K562 (cell line): ENCODE results near the gene NMT1. TPM values are rescaled to one million over a fixed set of nuclear protein-coding genes. Genes with fewer than 3 reads are reported as not detected.

ENCODE experiments used
- BCL6 ChIP-seq: fragments of 250-450 bp; sonication (Bioruptor Pico); IDR thresholded peaks from 2 replicates; pipeline ENCODE4 v1.4.0; 2020
- EWSR1 ChIP-seq: fragments of 450-650 bp; IDR thresholded peaks from 2 replicates; pipeline ENCODE4 v1.6.1; 2018; ENCODE audit warnings: borderline replicate concordance, mild to moderate bottlenecking, low read depth, moderate library complexity; ENCODE audit not compliant: partially characterized antibody
- IRF9 ChIP-seq: fragments of 450-650 bp; IDR thresholded peaks from 2 replicates; pipeline ENCODE4 v1.6.1; 2016; ENCODE audit warnings: missing biosample characterization, missing genetic modification characterization
- MBD2 ChIP-seq: sonication (generic); IDR thresholded peaks from 2 replicates; pipeline ENCODE4 v1.6.1; 2016; ENCODE audit warnings: low read depth, borderline replicate concordance
- MLLT1 ChIP-seq, 2 experiments: fragments of 450-650 bp; IDR thresholded peaks; 2 replicates each; pipeline ENCODE4 v1.6.1; 2016
- NFIX ChIP-seq: fragments of 250-450 bp; sonication (Bioruptor Pico); IDR thresholded peaks from 2 replicates; pipeline ENCODE4 v1.4.0; 2020; ENCODE audit warnings: low read depth, mild to moderate bottlenecking, moderate library complexity
- NR4A1 ChIP-seq, 2 experiments: fragments of 250-450 bp in 1 of 2; fragments of 450-650 bp in 1 of 2; sonication (Bioruptor Pico) in 1 of 2; IDR thresholded peaks; 2 replicates each; pipeline versions ENCODE4 v1.4.0 to v1.6.1; 2016 to 2020; ENCODE audit warnings: mild to moderate bottlenecking in 2 of 2, missing compliant biosample characterization in 1 of 2, missing genetic modification characterization in 1 of 2, moderate library complexity in 1 of 2
- PCBP1 ChIP-seq: fragments of 200-400 bp; formaldehyde crosslinking; IDR thresholded peaks from 2 replicates; pipeline ENCODE4 v1.6.1; 2018; ENCODE audit warnings: mild to moderate bottlenecking, low read depth, low read length; ENCODE audit not compliant: poor library complexity, severe bottlenecking
- POLR2G ChIP-seq: fragments of 200-400 bp; formaldehyde crosslinking; IDR thresholded peaks from 2 replicates; pipeline ENCODE4 v1.6.1; 2017; ENCODE audit warnings: low read depth, mild to moderate bottlenecking, antibody characterized with exemption, low read length, moderate library complexity
- POLR3A ChIP-seq: IDR thresholded peaks from 2 replicates; pipeline ENCODE4 v1.6.1; 2011; ENCODE audit warnings: borderline replicate concordance, mild to moderate bottlenecking, moderate library complexity; ENCODE audit not compliant: insufficient read length, insufficient read depth; ENCODE audit errors: extremely low read depth
- PREB ChIP-seq: sonication (generic); formaldehyde crosslinking; IDR thresholded peaks from 2 replicates; pipeline ENCODE4 v1.8.1; 2023; ENCODE audit warnings: mild to moderate bottlenecking, missing genetic modification reagents
- SPI1 ChIP-seq: IDR thresholded peaks from 2 replicates; pipeline ENCODE4 v1.6.1; 2011; ENCODE audit warnings: low read depth, low read length, control low read depth, borderline replicate concordance
- YBX1 ChIP-seq: fragments of 450-650 bp; IDR thresholded peaks from 2 replicates; pipeline ENCODE4 v1.7.1; 2016; ENCODE audit warnings: mild to moderate bottlenecking
- polyA plus RNA-seq, 8 experiments: library from polyadenylated mRNA; depleted of rRNA in 4 of 8; stranded (reverse) in 5 of 8; unstranded in 3 of 8; fragments of >200 nt; fragmentation: Nextera tagmentation in 2 of 8; fragmentation: Illumina TruSeq in 1 of 8; extraction: Ambion mirVana in 2 of 8; extraction: Trizol in 1 of 8; gene quantifications; 2 replicates each; pipeline versions ENCODE4 v1.2.1 to v1.2.3, GENCODE V29; 2011 to 2014; ENCODE audit warnings: inconsistent platforms in 1 of 8, missing spikeins in 1 of 8
- total RNA-seq, 7 experiments: library from RNA; depleted of rRNA in 6 of 7; stranded (reverse); fragments of >200 nt in 6 of 7; fragmentation: Illumina TruSeq in 2 of 7; extraction: Trizol in 2 of 7; gene quantifications; 2 replicates each; pipeline versions ENCODE4 v1.2.1 to v1.2.3, GENCODE V29; 2011 to 2021; ENCODE audit warnings: low replicate concordance in 1 of 7
- TF ChIP-seq, protein P1 (sequence below), 2 experiments: fragments of 450-650 bp in 1 of 2; sonication (generic) in 1 of 2; formaldehyde crosslinking; conservative IDR thresholded peaks; 2 replicates each; pipeline versions ENCODE4 v1.4.0 to v1.8.1; 2020 to 2022; ENCODE audit warnings: mild to moderate bottlenecking in 1 of 2, missing genetic modification reagents in 1 of 2
- TF ChIP-seq, protein P2 (sequence below): fragments of 450-650 bp; formaldehyde crosslinking; IDR thresholded peaks from 2 replicates; pipeline ENCODE4 v1.4.0; 2020; ENCODE audit warnings: mild to moderate bottlenecking, moderate library complexity
- TF ChIP-seq, protein P3 (sequence below): fragments of 450-650 bp; formaldehyde crosslinking; IDR thresholded peaks from 2 replicates; pipeline ENCODE4 v1.4.0; 2022; ENCODE audit warnings: missing genetic modification characterization
- TF ChIP-seq, protein P4 (sequence below): sonication (generic); formaldehyde crosslinking; IDR thresholded peaks from 2 replicates; pipeline ENCODE4 v1.8.0; 2022; ENCODE audit warnings: mild to moderate bottlenecking, low read depth, missing genetic modification reagents

Gene NMT1
- total and polyA plus RNA-seq, 9 of the 15 experiments (the other 6 are each of a cell fraction or from before 2014, with no cell fraction given) = 86.7 to 569 (median 213) TPM

- TF ChIP-seq PREB (CRISPR knock-in tag) (no peak), POLR2G (peak; percentile 88), PCBP1 (no peak), NR4A1 (CRISPR knock-in tag; IDR thresholded peaks at IDR 0.05) (no peak), NR4A1 (tag; IDR thresholded peaks at IDR 0.05) (peak; percentile 43; the same call in 1 of the 2 replicates), IRF9 (tag) (no peak), BCL6 (CRISPR knock-in tag) (no peak), POLR3A (no peak), NFIX (CRISPR knock-in tag) (no peak), MBD2 (no peak), MLLT1 (IDR thresholded peaks at IDR 0.05) (no peak), EWSR1 (no peak), SPI1 (peak; percentile 8; the same call in 1 of the 2 replicates), YBX1 (no peak)
- TF ChIP-seq, protein P1, sequence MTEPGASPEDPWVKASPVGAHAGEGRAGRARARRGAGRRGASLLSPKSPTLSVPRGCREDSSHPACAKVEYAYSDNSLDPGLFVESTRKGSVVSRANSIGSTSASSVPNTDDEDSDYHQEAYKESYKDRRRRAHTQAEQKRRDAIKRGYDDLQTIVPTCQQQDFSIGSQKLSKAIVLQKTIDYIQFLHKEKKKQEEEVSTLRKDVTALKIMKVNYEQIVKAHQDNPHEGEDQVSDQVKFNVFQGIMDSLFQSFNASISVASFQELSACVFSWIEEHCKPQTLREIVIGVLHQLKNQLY (CRISPR knock-in tag; conservative IDR thresholded peaks at IDR 0.05) = no peak
- TF ChIP-seq, protein P2, sequence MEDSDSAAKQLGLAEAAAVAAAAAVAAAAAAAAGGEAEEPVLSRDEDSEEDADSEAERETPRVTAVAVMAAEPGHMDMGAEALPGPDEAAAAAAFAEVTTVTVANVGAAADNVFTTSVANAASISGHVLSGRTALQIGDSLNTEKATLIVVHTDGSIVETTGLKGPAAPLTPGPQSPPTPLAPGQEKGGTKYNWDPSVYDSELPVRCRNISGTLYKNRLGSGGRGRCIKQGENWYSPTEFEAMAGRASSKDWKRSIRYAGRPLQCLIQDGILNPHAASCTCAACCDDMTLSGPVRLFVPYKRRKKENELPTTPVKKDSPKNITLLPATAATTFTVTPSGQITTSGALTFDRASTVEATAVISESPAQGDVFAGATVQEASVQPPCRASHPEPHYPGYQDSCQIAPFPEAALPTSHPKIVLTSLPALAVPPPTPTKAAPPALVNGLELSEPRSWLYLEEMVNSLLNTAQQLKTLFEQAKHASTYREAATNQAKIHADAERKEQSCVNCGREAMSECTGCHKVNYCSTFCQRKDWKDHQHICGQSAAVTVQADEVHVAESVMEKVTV (CRISPR knock-in tag) = no peak
- TF ChIP-seq, protein P3, sequence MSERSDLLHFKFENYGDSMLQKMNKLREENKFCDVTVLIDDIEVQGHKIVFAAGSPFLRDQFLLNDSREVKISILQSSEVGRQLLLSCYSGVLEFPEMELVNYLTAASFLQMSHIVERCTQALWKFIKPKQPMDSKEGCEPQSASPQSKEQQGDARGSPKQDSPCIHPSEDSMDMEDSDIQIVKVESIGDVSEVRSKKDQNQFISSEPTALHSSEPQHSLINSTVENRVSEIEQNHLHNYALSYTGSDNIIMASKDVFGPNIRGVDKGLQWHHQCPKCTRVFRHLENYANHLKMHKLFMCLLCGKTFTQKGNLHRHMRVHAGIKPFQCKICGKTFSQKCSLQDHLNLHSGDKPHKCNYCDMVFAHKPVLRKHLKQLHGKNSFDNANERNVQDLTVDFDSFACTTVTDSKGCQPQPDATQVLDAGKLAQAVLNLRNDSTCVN (CRISPR knock-in tag) = no peak
- TF ChIP-seq, protein P4, sequence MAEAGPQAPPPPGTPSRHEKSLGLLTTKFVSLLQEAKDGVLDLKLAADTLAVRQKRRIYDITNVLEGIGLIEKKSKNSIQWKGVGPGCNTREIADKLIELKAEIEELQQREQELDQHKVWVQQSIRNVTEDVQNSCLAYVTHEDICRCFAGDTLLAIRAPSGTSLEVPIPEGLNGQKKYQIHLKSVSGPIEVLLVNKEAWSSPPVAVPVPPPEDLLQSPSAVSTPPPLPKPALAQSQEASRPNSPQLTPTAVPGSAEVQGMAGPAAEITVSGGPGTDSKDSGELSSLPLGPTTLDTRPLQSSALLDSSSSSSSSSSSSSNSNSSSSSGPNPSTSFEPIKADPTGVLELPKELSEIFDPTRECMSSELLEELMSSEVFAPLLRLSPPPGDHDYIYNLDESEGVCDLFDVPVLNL (CRISPR knock-in tag) = no peak
These were observed 63.0 kb downstream of the NMT1 start (continued) for GRCh38 chr17:45123930-45124796.
